K562 (cell line): Measurements from ENCODE around the gene CSNK1G1. TPM values are rescaled to one million over a fixed set of nuclear protein-coding genes. Genes with fewer than 3 reads are reported as not detected.
"Not testable (repeated sequence)": the region's sequence is repeated elsewhere in the genome, so short reads cannot be mapped to it uniquely, and the experiment has no call there.

Experiments
- ATAC-seq: fragments of 200-7000 bp; cut with Tn5 transposase; 3 replicates; pipeline ENCODE4 v1.9.1; 2020; ENCODE audit warnings: moderate library complexity
- BruUV-seq: library from RNA; stranded (reverse); fragments of 400-500 nt; replicated peaks from 2 replicates; lab custom pipeline; 2021; lab: Mats Ljungman, UMichigan
- CTCF ChIA-PET: fragments of 300-600 bp; formaldehyde crosslinking; extraction: SDS; loops from one replicate; lab custom pipeline; 2021; ENCODE audit warnings: low intra/inter-chr PET ratio; lab: Yijun Ruan, JAX
- POLR2A ChIA-PET: fragments of 300-600, 350-650 bp; sonication (Branson Sonifier 250); formaldehyde crosslinking; extraction: SDS; loops from one replicate; lab custom pipeline; 2021; ENCODE audit warnings: antibody characterized with exemption, inconsistent platforms; lab: Yijun Ruan, JAX
- DNase-seq, 4 experiments: peaks; one replicate each; pipeline versions ENCODE4 v3.0.0 to v3.0.0-alpha.2; 2011 to 2018; ENCODE audit warnings: low spot score in 3 of 4, mixed read lengths in 3 of 4; ENCODE audit errors: extremely low read depth in 1 of 4
- FAIRE-seq: peaks from 2 replicates; lab custom pipeline; 2011; peaks lifted over from hg19 to GRCh38; lab: Jason Lieb, UNC
- H2AFZ ChIP-seq: 2 replicates; pipeline ENCODE4 v1.6.0; 2011; ENCODE audit warnings: low read depth, low read length, control low read depth, inconsistent platforms
- H3K27ac ChIP-seq: fragments of 200-600 bp; 3 replicates; pipeline ENCODE4 v1.8.0; 2011; ENCODE audit warnings: low read depth, mild to moderate bottlenecking, control low read depth, inconsistent platforms, low read length, moderate library complexity, mixed read lengths; ENCODE audit errors: extremely low read depth
- H3K27me3 ChIP-seq, 2 experiments: fragments of 300-600 bp in 1 of 2; 2 replicates in 1 of 2; 3 replicates in 1 of 2; pipeline versions ENCODE4 v1.6.0 to v1.8.0; 2011; ENCODE audit warnings: inconsistent platforms in 2 of 2, low read length in 2 of 2, mild to moderate bottlenecking in 1 of 2, mixed read lengths in 1 of 2, moderate library complexity in 1 of 2; ENCODE audit not compliant: control insufficient read depth in 2 of 2, insufficient read depth in 2 of 2
- H3K36me3 ChIP-seq: fragments of 300-600 bp; 3 replicates; pipeline ENCODE4 v1.8.0; 2011; ENCODE audit warnings: mild to moderate bottlenecking, low read length, inconsistent platforms; ENCODE audit not compliant: control insufficient read depth, insufficient read depth
- H3K4me1 ChIP-seq, 2 experiments: fragments of 200-600 bp in 1 of 2; replicated peaks in 1 of 2; 2 replicates in 1 of 2; 3 replicates in 1 of 2; pipeline versions ENCODE4 v1.5.1 to v1.8.0; 2011; ENCODE audit warnings: inconsistent platforms in 2 of 2, low read length in 2 of 2, mild to moderate bottlenecking in 1 of 2, mixed read lengths in 1 of 2, moderate library complexity in 1 of 2; ENCODE audit not compliant: control insufficient read depth in 2 of 2, insufficient read depth in 2 of 2
- H3K4me2 ChIP-seq: 2 replicates; pipeline ENCODE4 v1.6.1; 2011; ENCODE audit warnings: low read length, control low read depth, inconsistent platforms, mixed read lengths; ENCODE audit not compliant: insufficient read depth
- H3K4me3 ChIP-seq: fragments of 200-600 bp; sonication (generic), shearing (Covaris generic); 2 replicates; pipeline ENCODE4 v1.5.1; 2016; ENCODE audit warnings: control low read depth, inconsistent platforms
- H3K79me2 ChIP-seq: fragments of 200-600 bp; 3 replicates; pipeline ENCODE4 v1.8.0; 2011; ENCODE audit warnings: low read length, inconsistent platforms; ENCODE audit not compliant: control insufficient read depth, insufficient read depth
- H3K9ac ChIP-seq, 2 experiments: 2 replicates each; pipeline versions ENCODE4 v1.6.0 to v1.6.1; 2011; ENCODE audit warnings: low read depth in 2 of 2, low read length in 2 of 2, control low read depth in 1 of 2, inconsistent platforms in 1 of 2, mild to moderate bottlenecking in 1 of 2, mixed read lengths in 1 of 2; ENCODE audit not compliant: insufficient read depth in 1 of 2
- H3K9me1 ChIP-seq: one replicate; pipeline ENCODE4 v1.6.0; 2011; ENCODE audit warnings: inconsistent platforms, mild to moderate bottlenecking, low read length, moderate library complexity; ENCODE audit not compliant: control insufficient read depth, insufficient read depth
- H3K9me3 ChIP-seq: replicated peaks from 2 replicates; pipeline ENCODE4 v1.5.1; 2011; ENCODE audit warnings: low read depth, low read length, inconsistent platforms; ENCODE audit not compliant: control insufficient read depth, insufficient read depth
- H4K20me1 ChIP-seq: replicated peaks from 2 replicates; pipeline ENCODE4 v1.6.1; 2011; ENCODE audit warnings: low read length, inconsistent platforms, mixed read lengths; ENCODE audit not compliant: control insufficient read depth, insufficient read depth
- ETS2 ChIP-seq: IDR thresholded peaks from 2 replicates; pipeline ENCODE4 v1.6.1; 2016; ENCODE audit warnings: borderline replicate concordance, missing genetic modification characterization, mild to moderate bottlenecking, moderate library complexity, missing compliant biosample characterization; ENCODE audit not compliant: poor library complexity, severe bottlenecking
- IRF9 ChIP-seq: fragments of 450-650 bp; IDR thresholded peaks from 2 replicates; pipeline ENCODE4 v1.6.1; 2016; ENCODE audit warnings: missing biosample characterization, missing genetic modification characterization
- NR2C2 ChIP-seq, 2 experiments: fragments of 200-800 bp in 1 of 2; sonication (Bioruptor generic) in 1 of 2; sonication (generic) in 1 of 2; formaldehyde crosslinking in 1 of 2; IDR thresholded peaks; 2 replicates each; pipeline versions ENCODE4 v1.6.1 to v1.8.0; 2016 to 2022; ENCODE audit warnings: mild to moderate bottlenecking in 1 of 2, missing compliant biosample characterization in 1 of 2, missing genetic modification characterization in 1 of 2, missing genetic modification reagents in 1 of 2
- PHTF2 ChIP-seq: fragments of 250-450 bp; sonication (Bioruptor Pico); IDR thresholded peaks from 2 replicates; pipeline ENCODE4 v1.5.0; 2021; ENCODE audit warnings: mild to moderate bottlenecking
- POLR2A ChIP-seq: fragments of 450-650 bp; conservative IDR thresholded peaks from 2 replicates; pipeline ENCODE4 v1.6.1; 2016
- POLR2B ChIP-seq: fragments of 450-650 bp; IDR thresholded peaks from 2 replicates; pipeline ENCODE4 v1.6.1; 2018; ENCODE audit warnings: low read depth; ENCODE audit not compliant: partially characterized antibody
- TCF7L2 ChIP-seq: fragments of 150-350 bp; IDR thresholded peaks from 2 replicates; pipeline ENCODE4 v1.6.1; 2016; ENCODE audit warnings: low read depth, mild to moderate bottlenecking, low read length, moderate library complexity
- TSC22D4 ChIP-seq: fragments of 450-650 bp; IDR thresholded peaks from 2 replicates; pipeline ENCODE4 v1.6.1; 2016; ENCODE audit warnings: missing genetic modification characterization, missing biosample characterization, control low read depth
- ZBTB9 ChIP-seq: fragments of 450-650 bp; formaldehyde crosslinking; IDR thresholded peaks from 2 replicates; pipeline ENCODE4 v1.4.0; 2020; ENCODE audit warnings: mild to moderate bottlenecking, moderate library complexity
- ZFP36 ChIP-seq: fragments of 150-350 bp; IDR thresholded peaks from 2 replicates; pipeline ENCODE4 v1.6.1; 2018; ENCODE audit warnings: low read length, low read depth; ENCODE audit not compliant: partially characterized antibody
- ZNF449 ChIP-seq: fragments of 250-450 bp; sonication (Bioruptor Pico); IDR thresholded peaks from 2 replicates; pipeline ENCODE4 v1.8.0; 2022; ENCODE audit warnings: moderate library complexity, mild to moderate bottlenecking, inconsistent platforms
- WGBS: fragments of 100-300 bp; shearing (Covaris generic); methylation state at CpG from one replicate; pipeline ENCODE4 v1.1.6; 2016; ENCODE audit warnings: low coverage, mixed read lengths; ENCODE audit not compliant: insufficient coverage; ENCODE audit errors: missing lambda C conversion rate; 5-methylcytosine and 5-hydroxymethylcytosine counted together
- in situ Hi-C: fragments of 300-500 bp; cut with MboI; formaldehyde crosslinking; loops from 4 replicates; pipeline ENCODE4 v1.15.0; 2018; ENCODE audit warnings: inconsistent platforms, mixed read lengths
- intact Hi-C: fragments of 100-400 bp; cut with micrococcal nuclease; formaldehyde crosslinking; loops from 2 replicates; pipeline ENCODE4 v1.14.2; 2022
- polyA plus RNA-seq, 8 experiments: library from polyadenylated mRNA; depleted of rRNA in 4 of 8; stranded (reverse) in 5 of 8; unstranded in 3 of 8; fragments of >200 nt; fragmentation: Nextera tagmentation in 2 of 8; fragmentation: Illumina TruSeq in 1 of 8; extraction: Ambion mirVana in 2 of 8; extraction: Trizol in 1 of 8; gene quantifications; 2 replicates each; pipeline versions ENCODE4 v1.2.1 to v1.2.3, GENCODE V29; 2011 to 2014; ENCODE audit warnings: inconsistent platforms in 1 of 8, missing spikeins in 1 of 8
- total RNA-seq, 7 experiments: library from RNA; depleted of rRNA in 6 of 7; stranded (reverse); fragments of >200 nt in 6 of 7; fragmentation: Illumina TruSeq in 2 of 7; extraction: Trizol in 2 of 7; gene quantifications; 2 replicates each; pipeline versions ENCODE4 v1.2.1 to v1.2.3, GENCODE V29; 2011 to 2021; ENCODE audit warnings: low replicate concordance in 1 of 7

CSNK1G1 gene
- total and polyA plus RNA-seq, 9 of the 15 experiments (the other 6 are each of a cell fraction or from before 2014, with no cell fraction given) = 4.5 to 18.5 (median 9.5) TPM

DNA sequence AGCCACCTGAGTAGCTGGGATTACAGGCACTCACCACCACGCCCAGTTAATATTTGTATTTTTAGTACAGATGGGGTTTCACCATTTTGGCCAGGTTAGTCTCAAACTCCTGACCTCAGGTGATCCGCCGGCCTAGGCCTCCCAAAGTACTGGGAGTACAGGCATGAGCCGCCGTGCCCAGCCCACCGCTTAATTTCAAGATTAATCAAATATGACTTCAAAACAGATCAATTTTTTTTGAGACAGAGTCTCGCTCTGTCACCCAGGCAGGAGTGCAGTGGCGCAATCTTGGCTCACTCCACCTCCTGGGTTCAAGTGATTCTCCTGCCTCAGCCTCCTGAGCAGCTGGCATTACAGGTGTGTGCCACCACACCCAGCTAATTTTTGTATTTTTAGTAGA, 15.4 kb upstream of the CSNK1G1 start:
- H3K27ac ChIP-seq, ATAC-seq, CTCF ChIA-PET, H3K4me3 ChIP-seq, H3K9me1 ChIP-seq, DNase-seq, H3K4me2 ChIP-seq, H2AFZ ChIP-seq, FAIRE-seq, intact Hi-C loops, H3K9me3 ChIP-seq, H3K27me3 ChIP-seq, H3K9ac ChIP-seq, H3K4me1 ChIP-seq, in situ Hi-C loops, H4K20me1 ChIP-seq, BruUV-seq: not testable (repeated sequence)
- H3K79me2 ChIP-seq = peaks cover 27% of the 10 kb centered on the region; the same call in 2 of the 3 replicates
- 0 out of 2 replicates have a peak, but pooled peaks have one; percentile 16 for TF ChIP-seq POLR2A
- WGBS = 100% methylated on average over 6 of the region's 8 CpGs
- POLR2A ChIA-PET = interaction anchor here (1.0 to 4.0 kb wide), 2 partner anchors 9 kb away, joined by 3 to 29 read pairs; partner anchors contain the start of gene PCLAF
- peaks cover 76% of the 10 kb centered on the region for H3K36me3 ChIP-seq

- in situ Hi-C loops (no loop called here), intact Hi-C loops (no loop called here)
- POLR2A ChIA-PET = interaction anchor here (0.6 to 4.0 kb wide), 5 partner anchors 12 to 198 kb away, joined by 3 to 29 read pairs (median 4); partner anchors contain the start of gene PCLAF
- Histone ChIP-seq H3K27ac (no peak overlapping the region), H3K4me3 (no peak overlapping the region), H2AFZ (no peak overlapping the region), H3K9me1 (no peaks in the 10 kb centered on the region), H3K4me2 (no peak overlapping the region), H3K9ac (no peak overlapping the region), H4K20me1 (no peaks in the 10 kb centered on the region), H3K36me3 (peaks cover 70% of the 10 kb centered on the region), H3K4me1 (no peaks in the 10 kb centered on the region; a peak in 1 of 5 replicates), H3K9me3 (no peaks in the 10 kb centered on the region), H3K79me2 (peaks cover 20% of the 10 kb centered on the region; the same call in 2 of the 3 replicates), H3K27me3 (no peaks in the 10 kb centered on the region)
- FAIRE-seq (no peak), DNase-seq (no peak), ATAC-seq (peak; percentile 36; the same call in 2 of the 3 replicates)
- WGBS = 94% methylated on average over 2 of the region's 2 CpGs
- BruUV-seq = no TSS peak
- CTCF ChIA-PET = no interaction called here
- TF ChIP-seq TSC22D4 (no peak), ZNF449 (CRISPR knock-in tag) (no peak), IRF9 (no peak), PHTF2 (CRISPR knock-in tag) (no peak), TCF7L2 (no peak), ZFP36 (no peak), ETS2 (tag) (no peak), NR2C2 (CRISPR knock-in tag; IDR thresholded peaks at IDR 0.05) (no peak), NR2C2 (tag; IDR thresholded peaks at IDR 0.05) (no peak), ZBTB9 (CRISPR knock-in tag) (no peak), POLR2B (no peak)
Observed at GRCh38 chr15:64369078-64369607, 13.2 kb upstream of the CSNK1G1 start.
